Small intestine (tissue), 7 donors: Measurements from ENCODE around the gene AATK. TPM values are rescaled to one million over a fixed set of nuclear protein-coding genes. Genes with fewer than 3 reads are reported as not detected.
"Not testable (repeated sequence)": the region's sequence is repeated elsewhere in the genome, so short reads cannot be mapped to it uniquely, and the experiment has no call there.

Source experiments
- DNase-seq, 2 donors: peaks; one replicate each; pipeline versions ENCODE4 v3.0.0 to v3.0.0-alpha.2; 2013
- FAIRE-seq: peaks from 2 replicates; lab custom pipeline; 2012; peaks lifted over from hg19 to GRCh38; lab: Jason Lieb, UNC
- H3K27ac ChIP-seq, 3 donors: one replicate each; pipeline ENCODE4 v1.5.1; 2013; ENCODE audit warnings: low read length in 2 of 3, mild to moderate bottlenecking in 2 of 3, control low read depth in 1 of 3, inconsistent platforms in 1 of 3, low read depth in 1 of 3, moderate library complexity in 1 of 3
- H3K27me3 ChIP-seq, 3 donors: one replicate each; pipeline ENCODE4 v1.6.1; 2013; ENCODE audit warnings: low read length in 3 of 3, inconsistent platforms in 1 of 3; ENCODE audit not compliant: control insufficient read depth in 3 of 3, insufficient read depth in 3 of 3
- H3K36me3 ChIP-seq, 3 donors: one replicate each; pipeline ENCODE4 v1.6.1; 2013; ENCODE audit warnings: low read length in 3 of 3, inconsistent platforms in 1 of 3, low read depth in 1 of 3, mild to moderate bottlenecking in 1 of 3, moderate library complexity in 1 of 3; ENCODE audit not compliant: control insufficient read depth in 3 of 3, insufficient read depth in 2 of 3
- H3K4me1 ChIP-seq, 3 donors: one replicate each; pipeline ENCODE4 v1.6.1; 2013; ENCODE audit warnings: low read length in 2 of 3, inconsistent platforms in 1 of 3, low read depth in 1 of 3, mild to moderate bottlenecking in 1 of 3, moderate library complexity in 1 of 3; ENCODE audit not compliant: control insufficient read depth in 3 of 3, insufficient read depth in 2 of 3
- H3K4me3 ChIP-seq, 3 donors: one replicate each; pipeline ENCODE4 v1.5.1; 2013; ENCODE audit warnings: low read length in 3 of 3, control low read depth in 1 of 3, inconsistent platforms in 1 of 3, low read depth in 1 of 3, mild to moderate bottlenecking in 1 of 3, moderate library complexity in 1 of 3
- H3K9me3 ChIP-seq, 2 donors: one replicate each; pipeline ENCODE4 v1.6.1; 2013; ENCODE audit warnings: low read depth in 1 of 2, low read length in 1 of 2; ENCODE audit not compliant: control insufficient read depth in 2 of 2, insufficient read depth in 1 of 2
- whole genome bisulfite sequencing, 3 donors: extraction: QIAGEN DNeasy Blood & Tissue Kit; methylation state at CpG; one replicate each; pipeline ENCODE4 v1.1.7; 2013; 5-methylcytosine and 5-hydroxymethylcytosine counted together
- polyA plus RNA-seq, 4 donors: library from polyadenylated mRNA; stranded (reverse) in 3 of 4; unstranded in 1 of 4; fragments of 200-250 nt in 3 of 4; fragments of 120-200 nt in 1 of 4; gene quantifications; one replicate each; pipeline versions ENCODE4 v1.2.1 to v1.2.3, GENCODE V29; 2013
- donor health status: healthy with polysubstance abuse.
- donor health status: control.
- donor health status: control.
- donor health status: Bipolar disorder and iron deficiency.
- donor health status: healthy.

The AATK gene
- polyA plus RNA-seq, 4 donors, result 33.1 to 118 (median 95.7) TPM

GRCh38 chr17:81153340-81153803, 12.6 kb downstream of the AATK start:
- FAIRE-seq (no peak), DNase-seq (no peak)
- Histone ChIP-seq H3K4me3 (no peak overlapping the region), H3K27ac (no peak overlapping the region), H3K9me3 (no peaks in the 10 kb centered on the region), H3K27me3 (no peaks in the 10 kb centered on the region), H3K4me1 (no peaks in the 10 kb centered on the region), H3K36me3 (peaks cover 0 to 34% (median 0%) of the 10 kb centered on the region in 3 donors)
- WGBS, 3 donors, result 76 to 90% (median 80%) methylated on average over 17 of the region's 17 CpGs

DNA sequence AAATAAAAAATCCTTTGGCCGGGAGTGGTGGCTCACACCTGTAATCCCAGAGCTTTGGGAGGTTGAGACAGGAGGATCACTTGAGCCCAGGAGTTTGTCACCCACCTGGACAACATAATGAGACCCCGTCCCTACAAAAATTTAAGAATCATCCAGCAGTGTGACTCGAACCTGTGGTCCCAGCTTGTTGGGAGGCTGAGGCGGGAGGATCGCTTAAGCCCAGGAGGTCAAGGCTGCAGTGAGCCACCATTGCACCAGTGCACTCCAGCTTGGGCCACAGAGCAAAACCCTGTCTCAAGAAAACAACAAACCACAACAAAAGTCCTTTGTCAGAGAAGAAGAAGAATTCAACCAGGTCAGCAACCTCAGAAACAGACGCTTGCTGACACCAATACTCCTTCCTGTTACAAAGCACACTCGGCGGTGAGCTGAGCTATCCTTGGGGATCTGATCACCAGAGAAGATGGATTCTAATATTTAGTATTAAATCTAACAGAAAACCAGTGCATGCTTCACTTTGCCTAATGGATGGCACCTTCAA, 13.7 kb downstream of the AATK start:
- H3K4me1 ChIP-seq, result no peaks in the 10 kb centered on the region
- no peak for DNase-seq
- WGBS, 3 donors, result 67 to 90% (median 79%) methylated on average over 8 of the region's 8 CpGs
- H3K36me3 ChIP-seq, result peaks cover 0 to 29% (median 0%) of the 10 kb centered on the region in 3 donors
- H3K9me3 ChIP-seq, result no peaks in the 10 kb centered on the region
- no peak overlapping the region for H3K4me3 ChIP-seq
- H3K27ac ChIP-seq, result no peak overlapping the region
- H3K27me3 ChIP-seq, result no peaks in the 10 kb centered on the region
- no peak for FAIRE-seq

DNA sequence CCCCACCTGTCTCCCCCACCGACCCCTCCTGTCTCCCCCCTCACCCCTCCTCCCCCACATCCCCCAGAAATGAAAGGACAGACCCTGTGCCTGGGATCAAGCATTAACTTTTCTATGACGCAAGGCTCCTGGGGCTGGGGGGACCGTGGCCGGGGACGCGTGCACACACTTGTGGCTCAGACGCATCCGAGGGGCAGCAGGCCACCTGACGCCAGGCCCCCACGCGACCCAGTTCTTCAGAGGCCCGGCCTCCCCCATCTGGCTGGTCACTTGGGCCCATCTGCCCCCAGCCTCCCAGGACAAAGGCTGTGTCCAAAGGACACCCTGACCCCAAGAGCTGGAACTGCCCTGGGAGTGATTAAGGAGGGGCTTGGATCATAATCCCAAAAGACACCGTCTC, 14.7 kb downstream of the AATK start:
- no peak for FAIRE-seq
- H3K27me3 ChIP-seq, result no peaks in the 10 kb centered on the region
- DNase-seq, result no peak
- 86 to 87% (median 87%) methylated on average over 12 to 13 of the region's 13 CpGs for WGBS, 3 donors
- H3K4me3 ChIP-seq, result no peak overlapping the region
- peaks cover 0 to 30% (median 0%) of the 10 kb centered on the region in 3 donors for H3K36me3 ChIP-seq
- no peaks in the 10 kb centered on the region for H3K4me1 ChIP-seq
- no peak overlapping the region for H3K27ac ChIP-seq
- H3K9me3 ChIP-seq, result no peaks in the 10 kb centered on the region

DNA sequence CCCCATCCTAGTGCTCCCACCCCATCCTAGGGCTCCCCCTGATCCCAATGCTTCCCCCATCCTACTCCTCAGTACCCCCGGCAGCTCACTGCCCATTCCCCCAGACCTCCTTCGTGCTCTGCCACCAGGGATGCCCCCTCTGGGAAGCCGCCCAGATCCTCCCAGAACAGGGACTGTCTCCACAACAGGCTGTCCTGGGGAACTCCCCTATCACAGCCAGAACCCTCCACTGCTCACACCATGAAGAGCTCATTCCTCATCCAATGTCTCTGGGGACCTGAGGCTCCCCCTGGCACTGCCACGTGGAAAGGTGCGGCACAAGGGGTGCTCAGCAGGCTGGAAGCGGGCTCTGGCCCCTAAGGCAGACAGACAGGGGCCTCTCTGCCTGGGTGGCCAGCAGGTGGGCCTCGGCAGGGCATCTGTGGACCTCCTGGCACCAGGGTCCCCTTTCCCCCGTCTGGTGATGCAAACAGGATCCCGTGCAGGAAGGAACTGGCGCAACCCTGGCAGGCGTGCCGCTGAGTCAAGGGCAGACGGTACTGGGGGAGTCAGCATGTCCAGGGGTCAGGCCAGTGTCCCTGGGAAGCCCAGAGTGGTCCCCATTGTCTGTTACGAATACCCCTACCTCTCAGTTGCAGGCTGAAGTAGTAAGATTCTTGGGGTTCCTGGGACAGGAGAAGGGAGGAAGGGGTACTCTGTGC, 15.5 kb downstream of the AATK start:
- no peaks in the 10 kb centered on the region for H3K27me3 ChIP-seq
- FAIRE-seq, result no peak
- no peaks in the 10 kb centered on the region for H3K4me1 ChIP-seq
- no peak overlapping the region for H3K4me3 ChIP-seq
- no peak overlapping the region for H3K27ac ChIP-seq
- no peak for DNase-seq
- peaks cover 0 to 27% (median 0%) of the 10 kb centered on the region in 3 donors for H3K36me3 ChIP-seq
- H3K9me3 ChIP-seq, result no peaks in the 10 kb centered on the region
- WGBS, 3 donors, result 69 to 82% (median 78%) methylated on average over 14 of the region's 14 CpGs

GRCh38 chr17:81148986-81149533, 17.0 kb downstream of the AATK start:
- Histone ChIP-seq H3K4me1 (peaks cover 0 to 2% (median 0%) of the 10 kb centered on the region in 3 donors), H3K27ac (no peak overlapping the region), H3K4me3 (no peak overlapping the region), H3K27me3 (no peaks in the 10 kb centered on the region), H3K36me3 (peaks cover 0 to 24% (median 0%) of the 10 kb centered on the region in 3 donors), H3K9me3 (no peaks in the 10 kb centered on the region)
- 80 to 85% (median 81%) methylated on average over 7 to 14 of the region's 14 CpGs for WGBS, 3 donors
- FAIRE-seq (no peak), DNase-seq (no peak)

DNA sequence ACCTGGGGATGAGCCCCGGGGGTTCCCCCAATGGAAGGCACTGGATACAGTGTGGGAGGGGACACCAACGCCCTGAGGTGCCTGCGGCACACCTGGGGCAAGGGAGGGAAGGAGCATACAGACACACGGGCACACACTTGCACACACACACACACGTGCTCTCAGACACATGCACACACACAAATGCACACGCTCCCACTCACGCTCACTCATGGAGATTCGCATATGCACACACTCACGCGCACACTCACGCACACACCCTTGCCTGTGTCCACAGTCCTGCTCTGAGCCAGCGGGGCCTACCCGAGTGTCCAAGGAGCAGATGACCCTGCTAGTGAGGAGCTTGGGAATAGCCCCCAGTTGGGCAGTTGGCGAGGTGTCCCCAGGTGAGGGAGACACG, 17.4 kb downstream of the AATK start:
- Histone ChIP-seq H3K4me3 (no peak overlapping the region), H3K27me3 (no peaks in the 10 kb centered on the region), H3K36me3 (peaks cover 0 to 24% (median 0%) of the 10 kb centered on the region in 3 donors), H3K9me3 (no peaks in the 10 kb centered on the region), H3K27ac (no peak overlapping the region), H3K4me1 (peaks cover 0 to 7% (median 0%) of the 10 kb centered on the region in 3 donors)
- no peak for FAIRE-seq
- no peak for DNase-seq
- 82 to 87% (median 85%) methylated on average over 15 of the region's 15 CpGs for WGBS, 3 donors

- H3K27ac ChIP-seq, result no peak overlapping the region
- no peaks in the 10 kb centered on the region for H3K9me3 ChIP-seq
- H3K4me1 ChIP-seq, result peaks cover 0 to 15% (median 0%) of the 10 kb centered on the region in 3 donors
- 79 to 88% (median 81%) methylated on average over 10 of the region's 10 CpGs for WGBS, 3 donors
- DNase-seq (no peak), FAIRE-seq (no peak)
- peaks cover 0 to 24% (median 0%) of the 10 kb centered on the region in 3 donors for H3K36me3 ChIP-seq
- H3K4me3 ChIP-seq, result no peak overlapping the region
- no peaks in the 10 kb centered on the region for H3K27me3 ChIP-seq
Measured at GRCh38 chr17:81147701-81148100, 18.3 kb downstream of the AATK start.

DNA sequence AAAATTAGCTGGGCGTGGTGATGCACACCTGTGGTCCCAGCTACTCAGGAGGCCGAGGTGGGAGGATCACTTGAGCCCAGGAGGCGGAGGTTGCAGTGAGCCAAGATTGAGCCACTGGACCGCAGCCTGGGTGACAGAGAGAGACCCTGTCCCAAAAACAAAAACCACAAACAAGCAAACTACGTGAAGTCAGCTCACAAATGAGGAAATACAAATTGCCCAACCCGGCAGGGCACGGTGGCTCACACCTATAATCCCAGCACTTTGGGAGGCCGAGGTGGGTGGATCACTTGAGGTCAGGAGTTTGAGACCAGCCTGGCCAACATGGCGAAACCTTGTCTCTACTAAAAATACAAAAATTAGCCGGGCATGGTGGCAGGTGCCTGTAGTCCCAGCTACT, 19.8 kb downstream of the AATK start:
- Histone ChIP-seq H3K36me3 (peaks cover 0 to 17% (median 0%) of the 10 kb centered on the region in 3 donors), H3K4me1 (peaks cover 0 to 19% (median 0%) of the 10 kb centered on the region in 3 donors)
- not testable (repeated sequence) for H3K27ac ChIP-seq, H3K4me3 ChIP-seq, FAIRE-seq, DNase-seq, H3K9me3 ChIP-seq, H3K27me3 ChIP-seq
- 78 to 81% (median 80%) methylated on average over 10 of the region's 10 CpGs for WGBS, 3 donors
